Testis (tissue), 2 donors: Measurements from ENCODE around the gene AAMDC.

Source experiments
- CTCF ChIP-seq, 3 experiments: fragments of 450-650 bp in 2 of 3; fragments of 200-600 bp in 1 of 3; sonication (generic) in 1 of 3; IDR thresholded peaks; one replicate each; pipeline ENCODE4 v1.5.1; 2016 to 2019; ENCODE audit warnings: antibody characterized with exemption in 3 of 3, mild to moderate bottlenecking in 2 of 3, moderate library complexity in 1 of 3
- POLR2A ChIP-seq: fragments of 450-650 bp; IDR thresholded peaks from one replicate; pipeline ENCODE4 v1.6.1; 2017; ENCODE audit warnings: antibody characterized with exemption, mild to moderate bottlenecking, moderate library complexity

DNA sequence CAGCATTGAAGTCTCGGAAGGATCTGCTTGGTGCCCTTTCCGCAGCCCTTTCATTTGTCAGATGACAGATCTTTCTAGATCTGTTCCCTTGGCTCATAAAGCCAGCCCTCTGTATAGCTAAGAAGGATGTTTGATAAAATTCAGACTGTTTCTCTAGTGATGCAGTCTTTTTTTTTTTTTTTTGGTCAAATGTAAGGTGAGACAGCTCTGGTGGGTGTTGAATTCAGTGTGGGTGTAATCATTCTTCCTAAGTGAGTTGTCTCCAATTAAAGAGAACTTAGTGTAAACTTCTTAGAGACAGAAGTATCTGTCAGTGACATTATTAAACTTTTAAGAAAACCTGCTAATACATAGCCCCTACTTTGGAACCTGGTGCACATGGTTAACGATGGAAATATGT is 53.3 kb downstream of the AAMDC start:
- no peak for TF ChIP-seq CTCF (IDR thresholded peaks at IDR 0.05)
- no peak for TF ChIP-seq POLR2A
